ENCODE measurements around the gene KRT32.
A peak's percentile ranks its signal among the peaks of the same experiment; 100 is the strongest.

KRT32 gene

DNA sequence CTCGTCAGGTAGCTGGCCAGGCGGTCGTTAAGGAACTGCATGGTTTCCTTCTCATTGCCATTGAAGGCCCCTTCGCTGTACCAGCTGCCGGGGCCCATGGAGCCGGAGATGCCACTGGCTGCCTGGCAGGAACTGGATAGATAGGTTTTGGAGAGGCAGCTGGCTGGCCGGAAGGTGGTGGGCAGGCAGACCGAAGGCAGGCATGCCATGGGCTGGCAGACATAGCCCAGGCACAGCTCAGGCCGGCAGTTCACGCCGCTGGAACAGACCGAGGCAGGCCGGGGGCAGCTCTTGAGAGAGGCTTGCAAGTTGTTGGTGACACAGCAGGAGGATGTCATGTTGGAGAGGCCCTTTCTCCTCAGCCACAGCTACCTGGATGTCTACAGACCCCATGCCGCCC is at the start of gene KRT32:
Gene KRT32, minus strand, starts transcription at position 399 of the 400 bp plus-strand sequence. Its CDS starts 61 bp downstream, at position 338.
- intact Hi-C loops (cut with DNase I): no loop called here
- DNase-seq: no peak

GRCh38 chr17:41516830-41517283 is 49.7 kb upstream of the KRT32 start:
- DNase-seq: no peak
- intact Hi-C loops (cut with DNase I): no loop called here

- intact Hi-C loops (cut with DNase I): no loop called here
- no peak for DNase-seq
These were observed 49.1 kb upstream of the KRT32 start for GRCh38 chr17:41516147-41516829.

- no peak for DNase-seq
- intact Hi-C loops (cut with DNase I): no loop called here
These were observed 46.0 kb upstream of the KRT32 start for GRCh38 chr17:41513168-41513547.

DNA sequence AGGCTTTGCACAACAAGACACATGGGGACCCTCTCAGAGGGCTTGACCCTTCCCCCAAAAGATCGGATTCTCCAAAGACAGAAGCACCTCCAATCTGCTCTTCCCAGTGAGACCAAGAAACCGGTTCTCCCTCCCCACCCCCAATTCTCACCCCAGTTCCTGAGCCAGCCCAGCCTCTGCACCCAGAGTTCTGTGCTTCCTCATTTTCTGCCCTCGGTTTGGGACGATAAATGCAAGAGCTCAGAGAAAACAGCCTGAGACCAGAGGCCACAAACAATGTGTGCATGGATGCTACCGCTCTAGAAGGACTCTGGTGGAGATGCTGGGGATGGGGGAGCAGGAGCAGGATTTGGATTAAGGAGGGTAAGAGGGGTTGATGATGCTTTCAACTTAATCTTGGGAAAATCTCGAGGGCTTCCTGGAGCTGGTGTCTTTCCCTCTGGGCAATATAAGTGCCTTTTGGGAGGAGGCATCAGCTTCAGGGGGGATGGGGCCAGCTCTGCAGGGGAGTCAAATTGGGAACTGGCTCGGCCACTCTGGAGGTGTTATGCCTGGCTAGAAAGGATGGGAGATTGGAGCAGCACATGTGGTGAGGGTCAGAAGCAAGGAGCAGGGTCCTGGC is 45.5 kb upstream of the KRT32 start:
- intact Hi-C loops (cut with DNase I): no loop called here
- DNase-seq: no peak

- no peak for DNase-seq
- intact Hi-C loops (cut with DNase I): no loop called here
These were observed 44.5 kb upstream of the KRT32 start for GRCh38 chr17:41511716-41512115.

GRCh38 chr17:41511116-41511515 is 43.9 kb upstream of the KRT32 start:
- intact Hi-C loops (cut with DNase I): no loop called here
- DNase-seq: no peak

DNA sequence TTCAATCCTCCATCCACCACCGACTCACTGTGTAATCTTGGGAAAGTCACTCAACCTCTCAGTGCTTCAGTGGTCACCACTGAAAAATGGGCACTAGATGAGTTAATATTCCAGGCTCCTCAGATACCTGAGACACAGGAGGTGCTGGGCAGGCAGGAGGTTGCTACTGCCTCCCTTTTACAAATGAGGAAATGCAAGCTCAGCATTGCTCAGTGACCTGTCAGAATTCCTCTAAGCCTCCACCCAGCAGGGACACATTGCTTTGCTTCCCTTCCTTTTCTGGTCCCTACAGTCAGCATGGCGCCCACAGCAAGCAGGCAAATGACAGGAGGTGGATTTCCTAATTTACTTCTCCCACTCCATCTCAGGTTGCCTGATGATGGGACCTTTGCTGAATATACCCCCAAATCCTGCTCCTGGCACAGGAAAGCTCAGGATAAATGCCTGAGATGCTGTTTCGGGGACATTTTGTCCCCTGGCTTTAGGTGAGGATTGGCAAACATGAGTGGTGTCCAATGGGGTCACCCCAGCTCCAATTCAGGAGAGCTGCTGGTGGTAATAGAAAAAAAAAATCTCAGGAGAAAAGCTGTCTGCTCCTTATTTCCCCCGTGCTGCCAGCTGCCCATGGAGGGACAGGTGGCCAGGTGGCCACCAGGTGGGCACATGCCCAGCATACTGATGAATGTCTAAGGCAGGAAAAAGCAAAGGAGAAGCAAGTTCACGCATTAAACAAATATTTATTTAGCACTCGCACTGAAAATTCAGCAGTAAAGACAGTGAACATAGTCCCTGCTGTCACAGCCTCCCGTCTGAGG is 43.3 kb upstream of the KRT32 start:
- DNase-seq: no peak
- intact Hi-C loops (cut with DNase I): no loop called here

DNA sequence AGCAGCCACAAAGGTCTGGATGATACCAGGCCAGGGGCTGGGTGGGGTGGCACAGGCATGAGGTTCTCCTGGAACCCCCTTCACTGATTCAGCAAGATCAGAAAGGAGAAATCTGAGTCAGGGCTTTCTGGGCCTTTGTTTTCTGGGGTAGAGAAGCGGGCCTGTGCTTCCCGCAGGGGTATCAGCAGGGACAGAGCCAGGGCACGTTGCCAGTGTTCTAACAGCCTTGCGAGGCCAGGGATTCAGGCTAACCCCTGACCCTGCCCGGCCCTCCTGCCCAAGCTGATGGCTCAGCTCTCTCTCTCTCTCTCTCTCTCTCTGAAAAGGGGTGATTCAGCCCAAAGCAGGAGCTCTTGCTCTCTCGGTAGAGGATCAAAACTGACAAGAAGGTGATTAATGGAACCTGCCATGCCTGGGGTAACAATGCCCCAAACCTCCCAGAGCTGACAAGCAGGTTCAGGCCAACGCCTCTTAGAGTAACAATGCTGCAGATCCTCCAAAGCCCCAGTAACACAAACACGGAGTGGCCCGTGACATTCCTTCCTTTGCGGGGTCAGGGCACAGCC is 40.2 kb upstream of the KRT32 start:
- DNase-seq: no peak
- intact Hi-C loops (cut with DNase I): no loop called here

GRCh38 chr17:41505809-41506767 is 38.9 kb upstream of the KRT32 start:
- no peak for DNase-seq
- intact Hi-C loops (cut with DNase I): no loop called here

GRCh38 chr17:41505007-41505808 is 38.0 kb upstream of the KRT32 start, which contains the start of gene KRT13:
TSS of gene KRT13 (minus strand) at chr17:41505612. CDS start at chr17:41505550, 62 bp downstream.
- intact Hi-C loops (cut with DNase I): no loop called here
- no peak for DNase-seq

- no peak for DNase-seq
- intact Hi-C loops (cut with DNase I): no loop called here
These were observed 37.2 kb upstream of the KRT32 start for GRCh38 chr17:41504246-41504977.

DNA sequence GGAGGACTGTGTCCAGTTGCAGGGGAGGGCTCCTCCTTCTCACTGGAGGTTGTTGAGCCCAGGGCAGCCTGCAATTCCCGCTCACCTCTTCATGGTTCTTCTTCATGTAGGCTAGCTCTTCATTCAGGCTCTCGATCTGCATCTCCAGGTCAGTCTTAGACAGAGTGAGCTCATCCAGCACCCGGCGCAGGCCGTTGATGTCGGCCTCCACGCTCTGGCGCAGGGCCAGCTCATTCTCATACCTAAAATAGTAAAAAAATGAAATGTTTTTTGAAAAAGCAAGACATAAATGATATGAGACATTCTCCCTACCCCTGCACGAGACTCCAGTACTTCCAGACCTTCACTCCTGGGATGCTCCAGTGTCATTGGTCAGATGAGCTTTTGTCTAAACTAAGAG is 36.0 kb upstream of the KRT32 start:
- DNase-seq: no peak
- intact Hi-C loops (cut with DNase I): no loop called here

DNA sequence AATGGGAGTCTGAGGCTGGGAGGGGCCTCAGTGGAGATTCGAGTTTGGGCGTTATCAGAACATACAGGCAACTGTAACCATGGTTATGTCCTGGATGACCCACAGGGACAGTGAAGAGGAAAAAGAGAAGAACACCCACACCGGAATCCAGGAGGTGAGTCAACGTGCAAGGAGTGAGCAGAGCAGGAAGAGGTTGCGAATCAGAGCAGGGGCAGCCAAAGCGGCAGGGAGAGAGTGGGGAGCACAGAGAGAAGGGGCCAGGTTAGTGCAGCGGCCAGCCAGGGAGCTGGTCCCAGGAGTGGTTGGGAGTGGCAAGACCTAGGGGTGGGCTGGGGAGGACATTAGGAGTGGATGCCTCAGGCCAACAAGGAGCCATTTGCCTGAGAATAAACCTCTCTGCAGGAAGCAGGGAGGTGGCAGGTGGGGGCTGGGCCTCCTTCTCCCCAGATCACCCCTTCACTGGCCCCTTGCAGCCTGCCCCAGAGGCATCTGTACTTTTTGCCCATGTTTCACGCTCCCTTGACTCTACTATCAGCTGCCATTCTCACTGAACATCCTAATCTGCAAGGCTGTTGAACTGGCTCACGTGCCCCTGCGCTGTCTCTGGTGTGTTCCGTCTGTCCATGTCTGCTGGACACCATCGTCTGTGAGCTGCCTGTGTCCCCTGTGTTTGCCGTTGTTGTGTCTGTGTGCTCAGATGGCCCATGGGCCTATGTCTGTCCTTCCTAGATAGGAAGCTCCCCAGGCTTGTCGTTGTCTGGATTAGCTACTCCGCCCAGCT is 33.1 kb upstream of the KRT32 start:
- intact Hi-C loops (cut with DNase I): no loop called here
- no peak for DNase-seq

DNA sequence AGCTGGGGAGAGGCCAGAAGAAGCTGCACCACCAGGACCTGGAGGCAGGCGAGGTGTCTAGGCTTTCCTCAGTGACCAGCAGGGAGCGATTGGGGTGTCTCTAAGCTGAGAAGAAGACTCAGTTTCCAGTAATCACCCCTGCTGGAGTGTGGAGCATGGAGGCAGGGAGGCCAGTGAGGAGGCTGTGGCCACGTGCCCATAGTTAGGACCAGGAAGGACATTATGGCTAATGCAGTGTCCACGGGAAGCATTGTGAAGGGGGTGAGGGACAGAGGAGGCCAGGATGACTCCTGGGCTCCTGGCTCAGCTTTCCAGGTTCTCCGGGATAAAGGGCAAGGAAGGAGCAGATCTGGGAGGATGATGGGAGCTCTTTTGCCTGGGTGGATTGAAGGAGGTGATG is 32.5 kb upstream of the KRT32 start:
- no peak for DNase-seq
- intact Hi-C loops (cut with DNase I): no loop called here

DNA sequence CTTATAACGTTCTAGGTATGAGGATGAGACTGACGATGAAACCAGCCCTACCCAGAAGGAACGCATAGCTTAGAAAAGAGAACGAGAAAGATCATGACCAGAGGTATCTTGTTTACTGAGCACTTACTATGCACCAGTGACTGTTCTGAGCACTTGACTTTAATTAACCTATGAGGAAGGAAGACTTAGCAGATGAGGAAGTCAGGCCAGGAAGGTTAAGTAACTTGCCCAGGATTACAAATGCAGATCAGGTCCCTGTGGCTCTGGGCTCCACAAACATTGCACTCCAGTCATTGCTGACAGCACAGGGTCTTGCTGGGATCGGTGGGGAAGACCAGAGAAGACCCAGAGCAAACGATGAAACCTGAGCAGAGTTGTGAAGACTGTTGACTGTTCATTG is 31.1 kb upstream of the KRT32 start:
- DNase-seq: no peak
- intact Hi-C loops (cut with DNase I): no loop called here

GRCh38 chr17:41496803-41497484 is 29.8 kb upstream of the KRT32 start:
- DNase-seq: peak in 4 of 10 donors; percentile 14 to 34 (median 20)
- intact Hi-C loops (cut with DNase I): no loop called here

Data from posterior cingulate gyrus (tissue), 11 donors.